HG03558 (cell line): ENCODE results near the gene FBXW11.
"Not testable (repeated sequence)": the region's sequence is repeated elsewhere in the genome, so short reads cannot be mapped to it uniquely, and the experiment has no call there.

Source experiments
- ATAC-seq: cut with Tn5 transposase; IDR thresholded peaks from one replicate; pipeline ENCODE4 v1.9.1; 2021; ENCODE audit warnings: moderate number of reproducible peaks; ENCODE audit not compliant: unreplicated experiment; ENCODE audit errors: extremely low read depth

Gene FBXW11

DNA sequence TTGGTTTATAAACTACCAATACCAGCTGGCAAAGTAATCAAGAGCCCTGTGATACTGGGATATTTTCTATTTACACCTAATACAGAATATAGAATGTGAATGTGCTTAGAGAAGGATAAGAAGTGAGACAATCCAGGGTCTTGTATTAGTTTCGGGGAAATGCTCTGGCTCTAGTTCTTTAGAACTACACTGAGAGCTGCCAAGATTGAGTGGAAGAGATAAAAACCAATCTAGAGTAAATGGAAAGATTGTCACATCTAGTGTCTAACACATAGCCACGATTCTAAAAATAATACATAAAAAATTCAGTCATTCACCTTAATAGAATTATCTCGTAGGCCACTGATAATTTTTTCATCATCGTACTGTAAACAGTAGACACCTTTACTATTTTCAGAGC lies 115.3 kb downstream of the FBXW11 start:
- ATAC-seq = no peak

DNA sequence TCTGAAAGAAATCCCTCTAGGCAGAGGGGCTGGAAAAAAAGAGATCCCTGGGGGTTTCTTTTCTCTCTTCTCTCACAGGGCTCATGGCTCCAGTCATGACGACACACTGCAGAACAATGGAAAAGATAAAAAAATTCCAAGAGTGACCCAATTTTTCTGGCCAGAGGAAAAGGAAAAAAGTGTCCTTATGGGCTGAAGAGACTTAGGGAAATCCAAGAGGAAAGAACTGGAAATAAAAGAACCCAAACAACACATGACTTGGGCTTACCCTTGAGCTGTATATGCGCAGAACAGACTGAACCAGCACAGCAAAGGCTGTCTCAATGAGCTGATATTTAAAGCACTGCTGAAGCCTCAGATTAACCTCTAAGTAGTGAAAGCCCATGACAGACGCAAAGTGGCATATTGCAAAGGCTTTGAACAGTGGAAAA lies 118.4 kb downstream of the FBXW11 start:
- no peak for ATAC-seq

DNA sequence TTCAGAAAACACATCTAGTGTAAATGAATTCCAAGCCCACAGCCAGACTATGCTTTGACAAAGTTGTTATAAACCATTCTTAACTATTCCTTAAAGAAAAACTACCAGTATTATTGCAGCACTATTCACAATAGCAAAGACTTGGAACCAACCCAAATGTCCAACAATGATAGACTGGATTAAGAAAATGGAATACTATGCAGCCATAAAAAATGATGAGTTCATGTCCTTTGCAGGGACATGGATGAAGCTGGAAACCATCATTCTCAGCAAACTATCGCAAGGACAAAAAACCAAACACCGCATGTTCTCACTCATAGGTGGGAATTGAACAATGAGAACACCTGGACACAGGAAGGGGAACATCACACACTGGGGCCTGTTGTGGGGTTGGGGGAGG lies 120.4 kb downstream of the FBXW11 start:
- ATAC-seq = not testable (repeated sequence)

DNA sequence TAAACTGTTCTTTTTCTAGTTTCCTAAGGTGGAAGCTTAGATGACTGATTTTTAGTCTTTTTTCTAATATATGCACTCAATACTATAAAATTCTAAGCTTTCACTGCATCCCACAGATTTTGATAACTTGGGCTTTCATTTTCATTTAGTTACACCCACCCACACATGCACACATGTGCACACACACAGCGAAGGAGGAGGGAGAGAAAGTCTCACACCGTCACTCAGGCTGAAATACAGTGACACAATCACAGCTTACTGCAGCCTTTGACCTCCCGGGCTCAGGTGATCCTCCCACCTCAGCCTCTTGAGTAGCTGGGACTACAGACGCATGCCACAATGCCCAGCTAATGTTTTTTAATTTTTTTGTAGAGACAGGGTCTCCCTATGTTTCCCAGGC lies 124.3 kb downstream of the FBXW11 start:
- ATAC-seq = no peak

DNA sequence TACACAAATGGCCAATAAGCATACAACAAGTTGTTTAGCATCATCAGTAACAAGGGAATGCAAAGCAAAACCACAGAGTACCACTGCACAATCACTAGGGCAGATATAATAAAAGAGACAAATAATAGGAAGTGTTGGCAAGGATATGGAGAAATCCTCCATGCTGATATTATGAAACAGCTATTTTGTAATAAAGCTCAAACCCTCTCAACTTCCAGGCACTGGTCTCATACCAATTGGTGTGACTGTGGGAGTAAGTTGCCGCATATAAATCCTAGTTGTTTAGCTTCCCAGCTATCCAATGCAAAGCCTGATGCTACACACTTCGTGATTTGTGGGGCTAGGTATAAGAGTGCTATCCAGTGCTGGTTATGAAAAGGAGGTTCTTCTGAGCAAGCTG lies 132.2 kb downstream of the FBXW11 start:
- ATAC-seq = no peak

DNA sequence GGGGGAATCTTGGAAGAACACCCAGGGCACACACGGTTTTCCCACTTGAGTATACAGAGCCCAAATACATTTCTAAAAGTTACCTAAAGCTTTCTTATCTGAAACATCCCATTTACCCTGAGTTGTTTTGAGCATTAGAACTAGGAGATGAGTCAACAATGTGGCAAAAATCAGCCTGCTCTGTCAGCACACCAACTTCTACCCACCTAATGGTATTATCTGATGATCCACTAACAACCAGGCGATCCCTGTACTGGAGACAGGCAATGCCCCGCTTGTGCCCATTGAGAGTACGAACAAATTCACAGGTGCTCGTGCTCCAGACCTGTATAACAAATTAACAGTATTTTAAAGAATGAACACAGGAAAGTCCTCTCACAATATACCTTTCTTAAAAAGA lies 133.8 kb downstream of the FBXW11 start:
- ATAC-seq = no peak

DNA sequence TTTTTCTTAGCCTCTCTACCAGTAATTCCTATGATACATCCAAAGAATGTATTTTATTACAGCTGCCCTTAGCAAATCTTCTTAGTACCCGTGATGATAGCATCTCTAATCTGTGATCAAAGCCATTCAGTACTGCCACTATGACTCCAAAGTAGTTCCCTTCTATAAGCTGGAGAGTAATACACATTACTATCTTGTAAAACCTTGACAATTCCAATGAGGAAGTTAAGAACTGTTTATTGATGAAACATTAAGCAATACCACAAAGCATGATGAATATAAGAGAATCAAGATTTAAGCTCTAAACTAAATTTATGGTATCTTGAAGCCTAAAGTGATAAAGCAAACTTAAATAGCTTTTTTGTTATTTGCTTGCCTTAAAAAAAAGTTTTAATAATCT lies 134.7 kb downstream of the FBXW11 start:
- no peak for ATAC-seq

DNA sequence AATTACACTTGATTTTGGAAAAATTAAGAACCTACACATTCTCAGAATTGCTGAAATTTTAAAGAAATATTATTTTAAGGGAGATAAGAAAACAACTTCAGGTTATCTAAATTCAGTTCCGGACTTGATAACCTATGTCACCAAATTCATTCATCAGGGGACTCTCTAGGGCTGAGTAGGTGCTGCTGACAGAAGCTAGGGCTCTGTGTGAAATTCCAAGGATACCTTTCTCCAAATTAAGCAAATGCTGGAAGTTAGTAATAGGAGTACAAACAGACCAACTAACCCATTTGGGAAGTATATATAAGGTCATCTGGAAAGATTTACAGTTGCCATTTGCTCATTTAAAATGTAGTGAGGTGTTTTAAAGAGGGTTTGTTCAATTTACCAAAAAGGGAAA lies 136.5 kb downstream of the FBXW11 start:
- ATAC-seq = no peak

DNA sequence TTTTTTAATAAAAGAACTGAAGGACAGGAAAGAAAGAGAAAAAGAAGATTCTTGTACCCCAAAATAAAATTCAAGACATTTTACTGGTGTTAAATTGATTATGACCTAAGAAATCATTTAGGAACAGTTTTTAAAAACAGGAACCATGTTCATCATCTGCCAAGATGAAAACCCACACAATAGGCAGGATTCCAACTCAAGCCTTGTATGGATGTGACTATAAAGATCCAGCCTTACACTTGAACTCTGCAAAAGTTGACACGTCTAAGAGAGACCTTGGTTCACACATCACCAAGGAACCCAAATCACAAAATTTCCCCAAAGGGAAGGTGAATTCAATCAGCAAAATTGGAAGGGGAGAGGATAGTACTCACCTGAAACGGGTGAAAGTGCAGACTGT lies 138.2 kb downstream of the FBXW11 start:
- no peak for ATAC-seq

DNA sequence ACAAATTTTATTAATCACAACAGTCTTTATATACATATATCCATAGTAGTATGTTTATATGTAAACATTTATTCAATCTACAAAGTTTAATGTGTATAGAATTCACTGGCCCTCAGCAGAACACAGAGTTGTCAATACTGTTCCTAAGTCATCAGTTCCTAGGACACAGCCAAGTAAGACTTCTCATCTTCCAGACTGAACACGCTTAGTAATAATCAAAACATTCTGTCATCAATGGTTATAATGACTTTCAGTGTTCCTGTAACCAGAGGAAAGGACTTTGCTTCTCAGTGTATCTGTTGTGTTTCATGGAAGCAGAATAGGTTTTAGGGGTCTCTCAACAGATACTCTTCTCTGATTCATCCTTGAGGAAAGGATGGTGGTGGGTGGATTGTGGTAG lies 138.7 kb downstream of the FBXW11 start:
- no peak for ATAC-seq

DNA sequence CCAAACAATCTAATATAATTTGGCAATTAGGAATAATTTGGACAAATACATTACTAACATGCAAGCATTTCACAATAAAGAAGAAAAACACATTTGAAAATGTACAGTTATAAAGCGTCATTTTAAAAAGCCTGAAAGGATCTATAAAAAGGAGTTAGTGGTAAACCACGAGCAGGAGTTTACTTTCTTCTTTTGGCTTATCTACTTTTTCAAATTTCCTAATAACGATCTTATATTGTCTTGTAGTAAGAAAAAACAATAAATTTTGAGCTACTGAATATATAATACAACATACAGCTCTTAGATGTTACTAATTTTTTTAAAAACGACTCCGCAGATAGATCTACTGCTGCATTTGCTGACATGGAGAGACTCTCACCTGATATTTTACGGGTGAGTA lies 141.0 kb downstream of the FBXW11 start:
- ATAC-seq = no peak

DNA sequence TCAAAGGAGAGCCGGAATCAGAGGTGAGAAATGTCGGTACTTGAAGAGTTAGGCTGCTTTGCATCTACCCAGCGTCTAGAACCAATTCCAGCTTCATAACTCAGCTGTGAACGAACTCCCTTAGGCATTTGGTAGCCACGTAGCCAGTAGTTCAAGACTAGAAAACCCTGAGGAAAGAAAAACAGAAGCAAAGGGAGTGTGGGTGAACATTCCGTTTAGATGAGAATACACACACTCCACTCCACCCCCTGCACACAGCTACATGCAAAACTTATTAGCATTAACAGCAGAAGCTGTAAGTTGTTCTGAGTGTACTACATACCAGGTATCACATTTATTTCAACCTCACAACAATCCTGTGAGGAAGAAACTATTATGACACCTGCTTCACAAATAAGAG lies 142.5 kb downstream of the FBXW11 start:
- no peak for ATAC-seq

DNA sequence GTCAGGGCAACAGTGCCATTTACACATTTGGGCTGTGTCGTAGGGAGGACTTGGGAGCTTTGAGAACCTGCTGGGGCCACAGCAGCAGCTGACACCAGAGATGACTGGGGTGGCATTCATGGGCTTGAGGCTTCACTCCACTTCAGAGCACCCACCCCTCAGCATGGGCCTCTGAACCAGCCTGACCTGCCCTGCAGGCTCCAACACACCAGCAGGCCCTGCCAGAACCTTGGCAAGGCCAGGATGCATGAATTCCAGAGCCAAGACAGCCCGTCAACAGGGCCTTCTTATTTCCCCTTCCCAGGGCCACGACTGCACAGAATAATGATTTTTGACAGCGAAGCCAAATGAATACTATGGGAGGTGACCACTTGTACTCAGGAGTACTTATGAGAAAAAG lies 143.8 kb downstream of the FBXW11 start:
- no peak for ATAC-seq

DNA sequence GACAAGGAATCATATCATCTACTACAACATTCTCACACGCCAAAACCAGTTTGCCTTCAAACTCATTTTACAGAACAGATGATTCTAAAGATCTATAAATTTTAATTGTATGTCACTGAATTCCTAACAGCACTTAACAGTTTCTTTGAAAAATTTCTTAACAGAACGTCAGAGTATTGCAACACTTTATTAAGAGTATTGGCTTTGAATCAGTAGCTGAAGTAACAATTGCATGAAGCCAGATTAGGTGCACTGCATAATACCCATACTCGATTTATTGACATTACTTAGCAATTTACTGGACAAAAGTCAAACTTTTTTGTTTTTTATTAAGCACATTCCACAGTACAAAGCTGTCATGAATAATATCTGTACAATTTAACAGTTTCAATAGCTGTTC lies 145.1 kb downstream of the FBXW11 start:
- no peak for ATAC-seq

DNA sequence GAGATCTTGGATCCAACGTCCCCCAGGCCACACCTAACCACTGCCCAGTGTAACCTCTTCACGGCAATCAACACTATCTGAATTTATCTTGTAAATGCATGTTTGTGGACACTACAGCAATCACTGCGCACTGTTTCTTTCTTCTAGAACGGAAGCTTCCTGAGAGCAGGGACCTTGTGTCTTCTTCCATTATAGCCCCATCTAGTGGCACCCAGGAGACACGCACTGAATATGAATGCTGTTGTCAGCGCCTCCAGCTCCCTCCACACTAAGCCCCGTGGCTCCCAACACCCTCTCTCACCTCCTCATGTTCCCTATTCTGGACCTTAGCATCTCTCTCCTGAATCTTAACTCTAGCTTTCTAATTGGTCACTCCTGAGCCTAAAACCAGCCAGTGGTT lies 148.1 kb downstream of the FBXW11 start:
- ATAC-seq = no peak

DNA sequence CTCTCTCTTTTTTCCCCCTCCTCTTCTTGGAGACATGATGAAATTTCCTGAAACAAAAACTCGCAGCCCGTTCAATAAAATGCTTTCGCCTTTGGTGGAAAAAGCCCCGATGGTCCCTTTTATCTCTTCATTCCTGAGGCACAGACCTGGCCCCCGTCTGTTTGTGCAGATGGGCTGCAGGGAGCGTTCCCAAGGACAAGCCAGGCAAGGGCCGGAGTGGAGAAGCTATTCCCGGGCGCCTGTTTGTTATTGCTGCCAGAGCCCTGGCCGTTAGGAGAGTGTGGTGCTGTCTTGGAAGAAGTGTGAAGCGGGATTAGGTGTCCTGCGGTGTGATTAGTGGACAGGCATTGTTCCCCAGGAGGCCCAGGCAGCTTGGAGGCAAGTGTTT lies 149.0 kb downstream of the FBXW11 start:
- ATAC-seq = no peak

DNA sequence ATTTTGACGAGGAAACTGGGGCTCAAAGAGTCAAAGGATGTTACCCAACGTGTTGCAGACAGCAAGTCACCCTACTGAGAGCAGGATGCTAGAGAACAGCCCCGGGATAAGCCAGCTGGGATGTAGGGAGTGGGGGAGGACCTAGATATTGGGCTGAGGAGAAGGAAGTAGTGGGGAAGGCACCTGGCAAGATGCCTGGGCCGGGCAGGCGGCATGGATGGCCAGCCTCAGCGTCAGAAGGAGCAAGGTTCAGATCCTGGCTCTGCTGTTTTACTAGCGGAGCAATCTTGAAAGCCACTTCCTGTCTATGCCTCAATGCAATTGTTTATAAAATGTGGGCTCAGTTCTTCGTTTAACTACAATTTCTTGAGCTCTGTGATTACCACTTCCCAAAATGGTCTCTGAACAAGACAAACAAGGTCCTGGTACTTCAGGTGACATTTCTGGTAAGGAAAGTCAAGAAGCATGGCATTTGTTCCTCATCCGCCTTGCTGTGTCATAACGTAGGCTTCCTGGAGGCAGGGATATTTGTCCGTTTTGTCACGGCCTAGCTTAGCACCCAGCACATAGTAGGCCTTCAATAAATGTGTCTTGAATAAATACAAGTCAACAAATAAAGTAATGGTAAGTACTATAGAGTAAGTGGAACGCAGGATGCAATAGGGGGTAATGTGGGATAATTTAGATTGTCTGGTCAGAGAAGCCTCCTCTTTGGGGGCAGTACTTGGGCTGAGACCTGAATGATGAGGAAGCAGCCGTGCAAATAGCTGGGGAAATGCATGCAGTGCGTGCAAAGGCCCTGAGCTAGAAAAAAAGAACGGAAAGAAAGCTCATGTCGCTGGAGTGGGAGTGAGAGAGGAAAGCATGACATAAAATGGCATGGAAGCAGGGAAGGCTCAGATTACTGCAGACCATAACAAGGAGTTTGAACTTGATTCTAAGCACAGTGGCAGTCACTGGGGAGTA lies 150.4 kb downstream of the FBXW11 start:
- ATAC-seq = no peak

DNA sequence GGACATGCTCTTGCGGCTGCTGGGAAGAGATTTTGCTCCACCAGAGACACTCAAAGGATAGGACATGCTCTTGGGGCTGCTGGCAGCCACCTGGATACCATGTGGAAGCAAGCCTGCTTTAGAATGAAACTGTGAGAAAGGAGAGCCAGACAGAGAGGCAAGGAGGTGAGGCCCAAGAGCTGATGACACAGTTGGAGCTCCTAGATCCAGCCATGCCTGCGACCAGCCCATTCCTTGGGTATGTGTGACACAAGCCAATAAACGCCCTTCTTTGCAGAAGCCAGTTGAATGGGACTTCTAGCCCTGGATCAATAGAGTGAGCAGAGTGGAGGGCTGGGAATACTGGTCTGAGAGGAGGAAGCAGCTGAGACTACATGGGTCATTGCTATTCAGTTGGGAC lies 151.2 kb downstream of the FBXW11 start:
- ATAC-seq = no peak

DNA sequence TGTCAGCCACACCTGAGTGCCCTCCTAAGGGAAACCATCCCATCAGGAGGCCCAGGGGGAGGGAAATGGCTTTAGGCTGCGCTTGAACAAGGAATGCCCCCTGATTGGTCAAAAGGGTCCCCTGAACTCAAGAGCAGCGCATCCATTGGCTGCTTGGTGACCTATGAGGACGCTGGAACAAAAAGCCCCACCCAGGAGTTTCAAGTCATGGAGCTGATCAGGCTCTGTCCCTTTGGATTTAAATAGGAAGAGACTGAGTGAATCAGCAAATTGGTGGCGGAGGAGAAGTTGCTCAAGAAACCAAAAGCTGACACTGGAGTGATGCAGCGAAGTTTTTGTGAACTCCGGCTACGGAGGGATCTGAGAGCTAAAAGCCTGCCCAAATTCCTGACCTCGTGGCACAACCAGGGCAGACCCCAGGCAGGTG lies 154.2 kb downstream of the FBXW11 start:
- ATAC-seq = no peak

DNA sequence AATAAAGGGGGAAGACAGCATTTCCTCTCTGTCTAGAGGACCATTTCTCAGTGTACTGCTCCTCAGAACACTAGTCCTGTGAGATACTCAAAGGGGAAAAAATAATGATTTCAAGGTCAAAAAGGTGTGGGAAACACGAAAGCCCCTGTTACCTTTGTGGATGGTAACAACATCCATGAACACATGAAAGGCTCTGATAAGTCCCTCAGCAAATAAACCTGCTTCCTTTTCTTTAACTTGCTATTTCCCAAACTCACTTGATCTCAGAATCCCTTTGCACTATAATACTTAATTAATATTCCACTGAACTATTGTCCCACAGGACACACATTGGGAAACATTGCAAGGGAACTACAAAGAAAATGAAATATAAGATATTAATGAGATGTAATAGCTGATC lies 155.2 kb downstream of the FBXW11 start:
- no peak for ATAC-seq

DNA sequence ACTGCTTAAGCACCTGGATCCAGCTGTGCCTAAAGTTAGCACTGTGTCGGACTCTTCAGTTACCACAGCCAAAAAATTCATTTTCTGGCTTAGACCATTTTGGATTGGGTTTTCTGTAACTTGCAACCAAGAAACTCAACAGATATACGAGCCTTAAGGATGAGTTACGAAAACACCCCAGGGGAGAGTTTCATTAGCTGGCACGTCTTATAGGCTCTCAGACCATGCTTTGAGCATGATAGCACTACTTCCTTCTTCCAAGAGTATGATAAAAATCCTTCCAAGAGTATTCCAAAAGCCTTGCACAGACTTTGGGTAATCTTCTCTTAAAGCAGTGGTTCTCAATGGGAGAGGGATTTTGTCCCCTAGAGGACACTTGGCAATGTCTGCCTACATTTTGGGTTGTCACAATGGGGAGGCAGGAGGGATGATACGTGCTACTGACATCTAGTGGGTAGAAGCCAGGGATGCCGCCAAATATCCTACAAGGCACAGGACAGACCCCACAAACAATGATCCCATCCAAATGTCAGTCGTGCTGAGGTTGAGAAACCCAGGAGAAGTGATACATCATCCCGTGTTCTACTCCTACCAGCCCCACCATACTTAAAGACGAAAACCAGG lies 156.0 kb downstream of the FBXW11 start:
- ATAC-seq = no peak
